CD4-positive, CD25-positive, alpha-beta regulatory T cell (primary cell): ENCODE results near the gene BTNL2. TPM values are rescaled to one million over a fixed set of nuclear protein-coding genes. Genes with fewer than 3 reads are reported as not detected.

Experiments used
- ATAC-seq, 2 donors: fragments of 150-1000 bp; cut with Tn5 transposase; one replicate each; pipeline ENCODE4 v1.10.0; 2021; ENCODE audit warnings: low read depth in 2 of 2, moderate number of reproducible peaks in 2 of 2, moderate library complexity in 1 of 2
- DNase-seq, 3 donors: peaks; one replicate each; pipeline versions ENCODE4 v3.0.0 to v3.0.0-alpha.2; 2012 to 2022; ENCODE audit warnings: mixed read lengths in 1 of 3
- H3K27ac ChIP-seq: one replicate; pipeline ENCODE4 v1.7.0; 2013; ENCODE audit warnings: mild to moderate bottlenecking, low read length; ENCODE audit not compliant: insufficient read depth, poor library complexity, severe bottlenecking
- H3K27me3 ChIP-seq: one replicate; pipeline ENCODE4 v1.7.0; 2013; ENCODE audit warnings: low read length; ENCODE audit not compliant: control insufficient read depth, insufficient read depth
- H3K36me3 ChIP-seq: one replicate; pipeline ENCODE4 v1.7.0; 2013; ENCODE audit warnings: mild to moderate bottlenecking, low read length, moderate library complexity; ENCODE audit not compliant: control insufficient read depth, insufficient read depth
- H3K4me1 ChIP-seq: 2 replicates; pipeline ENCODE4 v1.7.0; 2013; ENCODE audit warnings: mild to moderate bottlenecking, low read length; ENCODE audit not compliant: insufficient read depth, control insufficient read depth, poor library complexity, severe bottlenecking
- H3K4me3 ChIP-seq: one replicate; pipeline ENCODE4 v1.7.0; 2013; ENCODE audit warnings: low read depth, mild to moderate bottlenecking, low read length, moderate library complexity
- H3K9me3 ChIP-seq, 2 experiments: 1 replicate in 1 of 2; 2 replicates in 1 of 2; pipeline ENCODE4 v1.7.0; 2013; ENCODE audit warnings: low read length in 2 of 2, mild to moderate bottlenecking in 1 of 2, moderate library complexity in 1 of 2; ENCODE audit not compliant: control insufficient read depth in 2 of 2
- H3K27ac Mint-ChIP-seq, 3 donors: one replicate each; pipeline ENCODE4 v1.8.0; 2020 to 2022; ENCODE audit warnings: mild to moderate bottlenecking in 3 of 3, mixed read lengths in 3 of 3, moderate library complexity in 2 of 3
- H3K27me3 Mint-ChIP-seq: one replicate; pipeline ENCODE4 v1.8.0; 2022; ENCODE audit warnings: mild to moderate bottlenecking, mixed read lengths
- H3K36me3 Mint-ChIP-seq: one replicate; pipeline ENCODE4 v1.8.0; 2020; ENCODE audit warnings: mixed read lengths
- H3K4me1 Mint-ChIP-seq, 4 donors: one replicate each; pipeline ENCODE4 v1.8.0; 2020 to 2022; ENCODE audit warnings: mixed read lengths in 4 of 4, mild to moderate bottlenecking in 1 of 4
- H3K4me3 Mint-ChIP-seq, 4 donors: one replicate each; pipeline ENCODE4 v1.8.0; 2020 to 2022; ENCODE audit warnings: mild to moderate bottlenecking in 4 of 4, mixed read lengths in 4 of 4, moderate library complexity in 3 of 4
- H3K9me3 Mint-ChIP-seq, 7 donors: one replicate each; pipeline ENCODE4 v1.8.0; 2020 to 2022; ENCODE audit warnings: mixed read lengths in 7 of 7, mild to moderate bottlenecking in 3 of 7, moderate library complexity in 2 of 7
- polyA plus RNA-seq, 4 donors: library from polyadenylated mRNA; unstranded; fragments of 300-500 nt; fragmentation: Illumina TruSeq; gene quantifications; one replicate each; pipeline ENCODE4 v1.2.3, GENCODE V29; 2021
- total RNA-seq: library from RNA; stranded (reverse); gene quantifications from one replicate; pipeline ENCODE4 v1.2.3, GENCODE V29; 2022

The BTNL2 gene
- total and polyA plus RNA-seq, 5 donors from 2014 or later: not detected

DNA sequence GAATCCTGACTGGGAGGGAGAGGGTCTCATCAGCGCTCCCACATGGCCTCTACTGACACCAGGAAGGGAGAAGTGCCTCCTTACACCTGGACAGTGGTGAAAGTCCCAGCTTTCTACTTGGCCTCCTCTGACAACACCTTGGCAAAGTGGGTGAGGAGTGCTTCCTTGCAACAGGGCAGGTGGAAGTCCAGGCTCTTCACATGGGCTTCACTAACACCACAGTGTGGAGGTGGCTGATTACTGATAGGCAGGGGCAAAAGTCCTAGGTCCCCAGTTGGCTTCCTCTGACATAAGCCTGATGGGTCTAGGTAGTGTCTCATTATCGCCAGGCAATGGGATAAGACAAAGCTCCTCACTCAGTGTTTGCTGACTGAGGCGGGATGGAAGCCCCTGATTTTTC, 23.2 kb upstream of the BTNL2 start:
- no peak for DNase-seq
- H3K4me3 Mint-ChIP-seq: no peak overlapping the region
- no peaks in the 10 kb centered on the region for H3K9me3 ChIP-seq
- peaks cover 36% of the 10 kb centered on the region for H3K27me3 Mint-ChIP-seq
- H3K27ac Mint-ChIP-seq: no peak overlapping the region
- H3K4me1 ChIP-seq: no peaks in the 10 kb centered on the region
- no peaks in the 10 kb centered on the region for H3K4me1 Mint-ChIP-seq
- ATAC-seq: no peak
- peaks cover 0 to 2% (median 0%) of the 10 kb centered on the region in 7 donors for H3K9me3 Mint-ChIP-seq
- H3K36me3 Mint-ChIP-seq: no peaks in the 10 kb centered on the region
- H3K27me3 ChIP-seq: peaks cover 30% of the 10 kb centered on the region
- H3K4me3 ChIP-seq: no peak overlapping the region
- H3K27ac ChIP-seq: no peak overlapping the region
- no peaks in the 10 kb centered on the region for H3K36me3 ChIP-seq

DNA sequence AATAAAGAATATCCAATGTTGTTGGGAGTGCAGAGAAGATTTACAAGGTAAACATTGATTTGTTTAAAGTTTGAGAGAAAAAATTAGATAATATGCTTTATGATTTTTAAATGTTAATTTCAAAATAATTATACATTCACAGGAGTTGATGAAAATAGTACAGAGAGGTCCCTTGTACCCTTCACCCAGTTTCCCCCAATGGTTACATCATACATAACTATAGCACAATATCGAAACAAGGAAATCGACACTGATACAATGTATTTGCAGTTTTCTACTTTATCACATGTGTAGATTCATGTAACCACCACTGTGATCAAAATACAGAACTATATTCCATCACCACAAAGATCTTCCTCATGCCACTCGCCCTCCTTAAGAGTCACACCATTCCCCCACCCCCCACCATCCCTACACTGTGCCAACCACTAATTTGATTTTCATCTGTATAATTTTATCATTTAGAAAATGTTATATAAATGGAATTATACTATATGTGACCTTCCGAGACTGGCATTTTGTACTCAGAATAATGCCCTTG, 21.0 kb upstream of the BTNL2 start:
- Mint-ChIP-seq H3K9me3 (peaks cover 0 to 2% (median 0%) of the 10 kb centered on the region in 7 donors), H3K4me1 (no peaks in the 10 kb centered on the region), H3K27me3 (peaks cover 46% of the 10 kb centered on the region), H3K36me3 (no peaks in the 10 kb centered on the region), H3K27ac (peak overlapping the region in 1 of 3 donors; percentile 78), H3K4me3 (no peak overlapping the region)
- no peak for ATAC-seq
- Histone ChIP-seq H3K27ac (no peak overlapping the region), H3K9me3 (no peaks in the 10 kb centered on the region), H3K4me1 (no peaks in the 10 kb centered on the region), H3K36me3 (no peaks in the 10 kb centered on the region), H3K27me3 (peaks cover 36% of the 10 kb centered on the region), H3K4me3 (no peak overlapping the region)
- DNase-seq: no peak

DNA sequence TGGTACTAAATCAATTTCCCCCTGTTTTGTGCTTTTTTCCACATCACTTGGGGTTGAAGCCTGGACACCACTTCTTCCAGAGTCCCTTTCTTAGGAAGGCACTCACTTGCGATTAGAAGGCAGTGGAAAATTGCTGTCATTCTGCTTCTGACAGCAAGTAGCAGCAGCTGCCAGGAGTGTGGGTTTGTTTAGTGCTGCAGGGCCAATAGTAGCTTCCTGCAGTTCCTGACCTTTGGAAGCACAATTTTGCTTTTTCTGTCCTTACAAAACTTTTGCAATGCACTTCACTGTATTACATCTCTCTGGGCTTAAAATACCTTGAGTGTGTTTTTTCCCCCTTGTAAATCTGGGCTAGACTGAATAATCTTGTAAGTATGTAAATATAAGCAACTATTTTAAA, 20.2 kb upstream of the BTNL2 start:
- peaks cover 46% of the 10 kb centered on the region for H3K27me3 Mint-ChIP-seq
- DNase-seq: no peak
- no peak overlapping the region for H3K27ac Mint-ChIP-seq
- no peaks in the 10 kb centered on the region for H3K4me1 ChIP-seq
- peaks cover 0 to 2% (median 0%) of the 10 kb centered on the region in 7 donors for H3K9me3 Mint-ChIP-seq
- H3K4me1 Mint-ChIP-seq: no peaks in the 10 kb centered on the region
- no peaks in the 10 kb centered on the region for H3K9me3 ChIP-seq
- H3K36me3 Mint-ChIP-seq: no peaks in the 10 kb centered on the region
- H3K4me3 Mint-ChIP-seq: no peak overlapping the region
- no peak overlapping the region for H3K27ac ChIP-seq
- no peaks in the 10 kb centered on the region for H3K36me3 ChIP-seq
- ATAC-seq: no peak
- H3K27me3 ChIP-seq: peaks cover 36% of the 10 kb centered on the region
- no peak overlapping the region for H3K4me3 ChIP-seq

DNA sequence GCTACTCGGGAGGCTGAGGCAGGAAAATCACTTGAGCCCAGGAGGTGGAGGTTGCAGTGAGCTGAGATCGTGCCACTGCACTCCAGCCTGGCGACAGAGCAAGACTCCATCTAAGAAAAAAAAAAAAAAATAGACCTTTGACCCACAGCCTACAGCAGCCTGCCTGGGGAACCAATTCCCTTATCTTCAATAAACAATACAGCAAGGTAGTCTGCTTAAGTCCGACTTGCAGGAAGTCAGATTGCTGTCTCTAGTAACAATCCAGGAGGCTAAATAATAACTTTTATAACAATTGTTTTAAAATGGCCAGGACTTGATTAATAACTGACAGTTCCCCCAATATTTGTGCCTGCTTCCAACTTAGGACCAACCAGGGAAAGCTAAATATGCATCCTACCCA, 19.4 kb upstream of the BTNL2 start:
- Histone ChIP-seq H3K27me3 (peaks cover 36% of the 10 kb centered on the region), H3K4me1 (no peaks in the 10 kb centered on the region), H3K9me3 (no peaks in the 10 kb centered on the region), H3K27ac (no peak overlapping the region), H3K36me3 (no peaks in the 10 kb centered on the region), H3K4me3 (no peak overlapping the region)
- Mint-ChIP-seq H3K4me1 (no peaks in the 10 kb centered on the region), H3K27me3 (peaks cover 53% of the 10 kb centered on the region), H3K9me3 (peaks cover 0 to 2% (median 0%) of the 10 kb centered on the region in 7 donors), H3K4me3 (no peak overlapping the region), H3K36me3 (no peaks in the 10 kb centered on the region), H3K27ac (no peak overlapping the region)
- DNase-seq: no peak
- no peak for ATAC-seq

DNA sequence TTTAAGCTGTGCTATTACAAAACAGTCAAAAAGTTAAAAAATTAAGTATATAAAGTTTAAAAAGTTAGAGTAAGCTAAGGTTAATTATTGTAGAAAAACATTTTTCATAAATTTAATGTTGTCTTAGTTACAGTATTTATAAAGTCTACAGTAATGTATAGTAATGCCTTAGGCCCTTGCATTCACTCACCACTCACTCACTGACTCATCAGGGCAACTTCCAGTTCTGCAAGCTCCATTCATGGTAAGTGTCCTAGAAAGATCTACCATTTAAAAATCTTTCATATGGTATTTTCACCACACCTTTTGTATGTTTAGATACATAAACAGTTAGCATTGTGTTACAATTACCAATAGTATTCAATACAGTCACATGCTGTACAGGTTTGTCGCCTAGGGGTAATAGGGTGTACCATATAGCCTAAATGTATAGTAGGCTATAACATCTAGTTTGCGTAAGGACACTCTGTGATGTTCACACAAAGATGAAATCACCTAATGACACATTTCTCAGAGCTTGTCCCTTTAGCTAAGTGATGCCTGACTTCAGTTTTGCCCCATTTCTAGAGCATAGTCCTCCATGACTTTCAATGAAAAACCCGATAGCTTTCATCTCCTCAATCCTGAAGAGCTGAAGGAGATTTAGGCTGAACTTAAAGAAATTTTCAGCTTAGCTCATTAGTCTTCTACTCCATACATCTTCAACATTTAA, 17.8 kb upstream of the BTNL2 start:
- H3K27me3 Mint-ChIP-seq: peaks cover 62% of the 10 kb centered on the region

DNA sequence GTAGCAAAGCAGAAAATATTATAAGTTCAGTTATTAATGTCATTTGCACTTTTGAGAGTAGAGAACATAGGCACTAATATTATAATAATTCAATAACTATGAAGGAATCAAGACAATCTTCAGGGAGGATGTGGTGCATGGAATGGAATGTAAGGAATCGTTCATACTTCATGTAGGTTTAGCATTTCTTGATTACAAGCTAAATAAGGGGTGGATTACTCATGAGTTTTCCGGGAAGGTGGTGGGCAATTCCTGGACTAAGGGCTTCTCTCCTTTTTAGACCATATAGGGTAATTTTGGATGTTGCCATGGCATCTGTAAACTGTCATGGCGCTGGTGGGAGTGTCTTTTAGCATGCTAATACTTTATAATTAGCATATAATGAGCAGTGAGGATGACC, 9.1 kb upstream of the BTNL2 start:
- no peak overlapping the region for H3K4me3 ChIP-seq
- no peaks in the 10 kb centered on the region for H3K9me3 ChIP-seq
- no peak overlapping the region for H3K4me3 Mint-ChIP-seq
- no peaks in the 10 kb centered on the region for H3K4me1 ChIP-seq
- DNase-seq (no peak), ATAC-seq (no peak)
- H3K27ac Mint-ChIP-seq: no peak overlapping the region
- peaks cover 49% of the 10 kb centered on the region for H3K27me3 ChIP-seq
- H3K27ac ChIP-seq: no peak overlapping the region
- H3K9me3 Mint-ChIP-seq: peaks cover 0 to 2% (median 0%) of the 10 kb centered on the region in 7 donors
- H3K36me3 Mint-ChIP-seq: no peaks in the 10 kb centered on the region
- peaks cover 65% of the 10 kb centered on the region for H3K27me3 Mint-ChIP-seq
- H3K4me1 Mint-ChIP-seq: peaks cover 0 to 15% (median 11%) of the 10 kb centered on the region in 4 donors
- H3K36me3 ChIP-seq: no peaks in the 10 kb centered on the region

More for the DNA sequence above, 17.8 kb upstream of the BTNL2 start:
- Histone ChIP-seq H3K9me3 (no peaks in the 10 kb centered on the region), H3K27ac (no peak overlapping the region), H3K4me1 (no peaks in the 10 kb centered on the region), H3K4me3 (no peak overlapping the region), H3K27me3 (peaks cover 39% of the 10 kb centered on the region), H3K36me3 (no peaks in the 10 kb centered on the region)
- peaks cover 0 to 2% (median 0%) of the 10 kb centered on the region in 7 donors for H3K9me3 Mint-ChIP-seq
- no peak for ATAC-seq
- no peaks in the 10 kb centered on the region for H3K36me3 Mint-ChIP-seq
- H3K4me3 Mint-ChIP-seq: no peak overlapping the region
- no peak overlapping the region for H3K27ac Mint-ChIP-seq
- DNase-seq: no peak
- H3K4me1 Mint-ChIP-seq: no peaks in the 10 kb centered on the region

DNA sequence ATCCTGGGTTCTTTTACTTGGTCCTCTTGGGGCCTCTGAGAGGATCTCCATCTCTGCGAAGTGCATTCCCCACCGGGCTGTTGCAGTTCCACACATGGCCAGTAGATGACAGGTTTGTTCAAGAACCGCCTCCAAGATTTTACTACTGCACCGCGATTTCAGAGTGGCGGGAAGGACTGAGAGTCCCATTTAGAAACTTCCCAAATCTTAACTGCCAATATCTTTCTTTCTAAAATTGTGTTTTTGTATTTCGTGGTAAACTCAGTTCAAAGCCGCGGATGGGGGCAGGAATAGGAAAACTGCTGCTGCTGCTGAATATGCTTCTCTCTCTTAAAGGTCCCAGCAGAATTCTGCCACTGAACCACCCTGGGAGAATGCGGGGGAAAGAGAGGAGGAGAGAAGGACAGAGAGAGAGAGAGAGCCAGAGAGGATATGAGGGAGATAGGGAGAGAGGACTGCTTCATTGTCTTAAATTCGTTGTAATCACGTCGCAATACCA, 8.6 kb upstream of the BTNL2 start:
- ATAC-seq (peak; percentile 52 to 54), DNase-seq (peak; percentile 64 to 78 (median 70))
- Mint-ChIP-seq H3K4me1 (peaks cover 0 to 15% (median 11%) of the 10 kb centered on the region in 4 donors), H3K36me3 (no peaks in the 10 kb centered on the region), H3K27ac (no peak overlapping the region), H3K4me3 (peak overlapping the region in 1 of 4 donors; percentile 65), H3K27me3 (peaks cover 61% of the 10 kb centered on the region), H3K9me3 (peaks cover 0 to 2% (median 0%) of the 10 kb centered on the region in 7 donors)
- no peaks in the 10 kb centered on the region for H3K36me3 ChIP-seq
- no peaks in the 10 kb centered on the region for H3K9me3 ChIP-seq
- peaks cover 45% of the 10 kb centered on the region for H3K27me3 ChIP-seq
- no peak overlapping the region for H3K4me3 ChIP-seq
- H3K4me1 ChIP-seq: no peaks in the 10 kb centered on the region
- no peak overlapping the region for H3K27ac ChIP-seq
